Measurements from ENCODE around the gene KCTD10. TPM values are rescaled to one million over a fixed set of nuclear protein-coding genes. Genes with fewer than 3 reads are reported as not detected.
A peak's percentile ranks its signal among the peaks of the same experiment; 100 is the strongest.

The KCTD10 gene
- total and polyA plus RNA-seq, 2 of the 13 experiments (the other 11 are each of a cell fraction or from before 2014, with no cell fraction given), result 6.9 to 25.4 TPM

GRCh38 chr12:109493938-109494337, 16.8 kb upstream of the KCTD10 start:
- no peaks in the 10 kb centered on the region for H3K79me2 ChIP-seq (ENCODE audit: insufficient read depth, low read length)
- H3K36me3 ChIP-seq (replicated peaks in 1 of 2; ENCODE audit: control insufficient read depth in 1 of 2, insufficient read depth in 2 of 2, low read length in 2 of 2), result peaks cover 10 to 39% of the 10 kb centered on the region in 2 experiments
- no peak for ATAC-seq
- DNase-seq (ENCODE audit: low spot score), result no peak
- TF ChIP-seq, protein P1, sequence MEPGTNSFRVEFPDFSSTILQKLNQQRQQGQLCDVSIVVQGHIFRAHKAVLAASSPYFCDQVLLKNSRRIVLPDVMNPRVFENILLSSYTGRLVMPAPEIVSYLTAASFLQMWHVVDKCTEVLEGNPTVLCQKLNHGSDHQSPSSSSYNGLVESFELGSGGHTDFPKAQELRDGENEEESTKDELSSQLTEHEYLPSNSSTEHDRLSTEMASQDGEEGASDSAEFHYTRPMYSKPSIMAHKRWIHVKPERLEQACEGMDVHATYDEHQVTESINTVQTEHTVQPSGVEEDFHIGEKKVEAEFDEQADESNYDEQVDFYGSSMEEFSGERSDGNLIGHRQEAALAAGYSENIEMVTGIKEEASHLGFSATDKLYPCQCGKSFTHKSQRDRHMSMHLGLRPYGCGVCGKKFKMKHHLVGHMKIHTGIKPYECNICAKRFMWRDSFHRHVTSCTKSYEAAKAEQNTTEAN (CRISPR knock-in tag; conservative IDR thresholded peaks at IDR 0.05), result no peak
- TF ChIP-seq, protein P2, sequence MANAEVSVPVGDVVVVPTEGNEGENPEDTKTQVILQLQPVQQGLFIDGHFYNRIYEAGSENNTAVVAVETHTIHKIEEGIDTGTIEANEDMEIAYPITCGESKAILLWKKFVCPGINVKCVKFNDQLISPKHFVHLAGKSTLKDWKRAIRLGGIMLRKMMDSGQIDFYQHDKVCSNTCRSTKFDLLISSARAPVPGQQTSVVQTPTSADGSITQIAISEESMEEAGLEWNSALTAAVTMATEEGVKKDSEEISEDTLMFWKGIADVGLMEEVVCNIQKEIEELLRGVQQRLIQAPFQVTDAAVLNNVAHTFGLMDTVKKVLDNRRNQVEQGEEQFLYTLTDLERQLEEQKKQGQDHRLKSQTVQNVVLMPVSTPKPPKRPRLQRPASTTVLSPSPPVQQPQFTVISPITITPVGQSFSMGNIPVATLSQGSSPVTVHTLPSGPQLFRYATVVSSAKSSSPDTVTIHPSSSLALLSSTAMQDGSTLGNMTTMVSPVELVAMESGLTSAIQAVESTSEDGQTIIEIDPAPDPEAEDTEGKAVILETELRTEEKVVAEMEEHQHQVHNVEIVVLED (CRISPR knock-in tag; IDR thresholded peaks at IDR 0.05; ENCODE audit: borderline replicate concordance), result no peak
- TF ChIP-seq HNRNPLL (IDR thresholded peaks at IDR 0.05; ENCODE audit: low read depth, low read length, poor library complexity, severe bottlenecking) (no peak), ZNF121 (CRISPR knock-in tag; IDR thresholded peaks at IDR 0.05) (peak; percentile 29; the same call in 1 of the 2 replicates), TSC22D2 (CRISPR knock-in tag; IDR thresholded peaks at IDR 0.05; ENCODE audit: borderline replicate concordance) (no peak), SMARCC2 (IDR thresholded peaks at IDR 0.05) (no peak), ZNF30 (CRISPR knock-in tag; IDR thresholded peaks at IDR 0.05) (no peak), RELA (CRISPR knock-in tag; IDR thresholded peaks at IDR 0.05) (no peak), TOE1 (CRISPR knock-in tag; IDR thresholded peaks at IDR 0.05) (no peak), THAP11 (CRISPR knock-in tag; IDR thresholded peaks at IDR 0.05) (no peak), MBNL3 (CRISPR knock-in tag; conservative IDR thresholded peaks at IDR 0.05) (no peak), IRX3 (CRISPR knock-in tag; IDR thresholded peaks at IDR 0.05; ENCODE audit: borderline replicate concordance, low read depth) (no peak), ETV6 (CRISPR knock-in tag; conservative IDR thresholded peaks at IDR 0.05) (no peak), ZNF768 (CRISPR knock-in tag; IDR thresholded peaks at IDR 0.05) (peak; percentile 86), MBD4 (IDR thresholded peaks at IDR 0.05; ENCODE audit: borderline replicate concordance, low read length) (no peak)
- H3K4me2 ChIP-seq (ENCODE audit: low read depth, low read length), result peak overlapping the region; percentile 52; the same call in 1 of the 2 replicates
- H4K20me1 ChIP-seq (ENCODE audit: insufficient read depth, low read length), result no peaks in the 10 kb centered on the region
- H2AFZ ChIP-seq (ENCODE audit: low read length), result no peak overlapping the region
- peaks cover 26% of the 10 kb centered on the region for H3K4me1 ChIP-seq (ENCODE audit: insufficient read depth, low read length)
- FAIRE-seq, result no peak
- peak overlapping the region; percentile 77 for H3K27ac ChIP-seq (ENCODE audit: extremely low read length, insufficient read depth, low read length)
- WGBS (ENCODE audit: low lambda C conversion rate), result 85% methylated on average over 1 of the region's 1 CpG
- H3K27me3 ChIP-seq (ENCODE audit: control insufficient read depth in 1 of 2, insufficient read depth in 2 of 2, low read length in 2 of 2), result no peaks in the 10 kb centered on the region
- CTCF ChIA-PET (ENCODE audit: low intra/inter-chr PET ratio, low total read pairs), result no interaction called here
- POLR2A ChIA-PET, result interaction anchor here (0.7 to 2.4 kb wide), 5 partner anchors 15 to 80 kb away, joined by 3 to 18 read pairs (median 3); partner anchors contain the start of genes KCTD10, MMAB, MVK and UBE3B
- in situ Hi-C loops (cut with HindIII; ENCODE audit: extremely low pct_ligation_motif_present, low pct_unique_long_range_greater_than_20kb) (no loop called here), intact Hi-C loops (cut with micrococcal nuclease; ENCODE audit: unreplicated experiment) (loop anchor here (1.0 to 2.0 kb wide), 2 partner anchors 17 to 66 kb away; partner anchors contain the start of genes KCTD10 and UBE3B)
- no peaks in the 10 kb centered on the region for H3K9me3 ChIP-seq (ENCODE audit: low read length)
- no peak overlapping the region for H3K9ac ChIP-seq (ENCODE audit: insufficient read depth, low read depth, low read length)
- no TSS peak for BruUV-seq (replicated peaks)
- peak overlapping the region in 1 of 3 experiments; percentile 41; a peak in 1 of 6 replicates for H3K4me3 ChIP-seq (replicated peaks in 1 of 3; ENCODE audit: insufficient read depth in 1 of 3, low read depth in 2 of 3, low read length in 3 of 3)

Data from HepG2 (cell line).